ENCODE measurements around the gene ATAD3C. TPM values are rescaled to one million over a fixed set of nuclear protein-coding genes. Genes with fewer than 3 reads are reported as not detected.
A peak's percentile ranks its signal among the peaks of the same experiment; 100 is the strongest.
"Not testable (repeated sequence)": the region's sequence is repeated elsewhere in the genome, so short reads cannot be mapped to it uniquely, and the experiment has no call there.

ATAD3C gene
- total RNA-seq, 2 donors from 2014 or later: 0.14 to 0.83 TPM

DNA sequence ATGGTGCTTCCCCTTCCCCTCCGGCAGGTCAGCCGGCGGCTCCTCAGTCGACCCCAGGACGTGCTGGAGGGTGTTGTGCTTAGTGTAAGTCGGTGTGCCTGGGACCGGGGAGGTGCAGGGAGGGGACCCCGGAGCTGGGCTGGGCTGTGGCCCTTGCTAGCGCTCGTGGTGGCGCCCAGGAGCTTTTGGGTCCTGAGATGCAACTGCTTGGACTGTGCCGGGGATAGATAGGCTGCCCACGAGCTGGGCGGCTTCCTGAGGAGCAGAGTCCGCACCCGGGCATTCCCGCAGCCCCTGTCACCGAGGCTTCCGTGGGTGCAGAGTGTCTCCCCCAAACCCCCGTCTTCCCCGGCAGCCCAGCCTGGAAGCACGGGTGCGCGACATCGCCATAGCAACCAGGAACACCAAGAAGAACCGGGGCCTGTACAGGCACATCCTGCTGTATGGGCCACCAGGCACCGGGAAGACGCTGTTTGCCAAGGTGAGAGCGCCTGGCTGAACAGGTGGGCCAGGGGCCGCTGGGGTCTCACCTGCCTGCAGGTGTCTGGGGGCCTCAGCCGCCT is 36.3 kb downstream of the ATAD3C start:
- DNase-seq (ENCODE audit: low spot score); intact Hi-C loops (cut with DNase I): not testable (repeated sequence)

DNA sequence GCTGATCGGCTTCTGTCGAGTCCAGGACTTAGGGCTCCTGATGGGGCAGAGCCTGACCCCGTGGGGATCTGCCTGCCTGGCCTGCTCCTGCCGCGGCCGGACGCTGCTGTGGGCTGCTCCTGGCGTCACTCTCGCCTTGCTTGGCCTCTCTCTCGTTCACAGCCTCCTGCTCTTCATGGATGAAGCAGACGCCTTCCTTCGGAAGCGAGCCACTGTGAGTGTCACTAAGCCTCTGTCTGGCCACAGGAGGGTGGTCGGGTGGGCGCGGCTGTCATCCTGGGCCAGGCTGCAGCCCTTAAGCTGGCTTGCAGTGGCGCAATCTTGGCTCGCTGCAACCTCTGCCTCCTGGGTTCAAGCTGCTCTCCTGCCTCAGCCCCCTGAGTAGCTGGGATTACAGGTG is 38.2 kb downstream of the ATAD3C start:
- DNase-seq (ENCODE audit: low spot score): no peak
- intact Hi-C loops (cut with DNase I): no loop called here

- DNase-seq (ENCODE audit: low spot score): no peak
- intact Hi-C loops (cut with DNase I): no loop called here
Measured at GRCh38 chr1:1489231-1489630, 39.7 kb downstream of the ATAD3C start.

- intact Hi-C loops (cut with DNase I): loop anchor here in 1 of 2 donors (5.0 kb wide), 1 partner anchor 1912 kb away; no protein-coding TSS in a partner anchor
- no peak for DNase-seq (ENCODE audit: low spot score)
Measured at GRCh38 chr1:1489861-1490260, 40.4 kb downstream of the ATAD3C start.

GRCh38 chr1:1490633-1491230 is 41.2 kb downstream of the ATAD3C start:
- no peak for DNase-seq (ENCODE audit: low spot score)
- intact Hi-C loops (cut with DNase I): loop anchor here in 1 of 2 donors (5.0 kb wide), 1 partner anchor 1912 kb away; no protein-coding TSS in a partner anchor

GRCh38 chr1:1491601-1492000 is 42.1 kb downstream of the ATAD3C start:
- no peak for DNase-seq (ENCODE audit: low spot score)
- intact Hi-C loops (cut with DNase I): loop anchor here in 1 of 2 donors (5.0 kb wide), 1 partner anchor 1911 kb away; no protein-coding TSS in a partner anchor

DNA sequence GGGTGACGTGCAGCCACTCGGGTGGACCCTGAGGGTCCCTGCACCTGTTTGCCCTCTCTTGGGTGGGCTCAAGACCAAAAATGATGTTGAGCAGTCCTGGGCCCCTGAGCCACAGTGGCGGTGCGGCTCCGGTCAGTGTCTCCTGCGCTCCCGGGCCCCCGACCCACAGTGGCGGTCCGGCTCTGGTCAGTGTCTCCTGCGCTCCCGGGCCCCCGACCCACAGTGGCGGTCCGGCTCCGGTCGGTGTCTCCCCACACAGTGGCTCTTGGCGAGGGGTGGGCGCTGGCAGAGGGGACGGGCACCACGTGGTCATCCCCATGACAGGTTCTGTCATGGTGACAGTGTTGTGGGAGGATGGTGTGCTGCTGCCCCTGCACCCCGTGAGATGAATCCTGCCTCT is 44.8 kb downstream of the ATAD3C start:
- not testable (repeated sequence) for DNase-seq (ENCODE audit: low spot score)
- intact Hi-C loops (cut with DNase I): loop anchor here in 1 of 2 donors (5.0 kb wide), 1 partner anchor 1908 kb away; no protein-coding TSS in a partner anchor

- intact Hi-C loops (cut with DNase I); DNase-seq (ENCODE audit: low spot score): not testable (repeated sequence)
Measured at GRCh38 chr1:1495461-1495975, 46.0 kb downstream of the ATAD3C start.

GRCh38 chr1:1504777-1505365 is 55.4 kb downstream of the ATAD3C start:
- intact Hi-C loops (cut with DNase I): loop anchor here (5.0 to 10.0 kb wide), 2 partner anchors 63 to 130 kb away; partner anchors contain the start of gene AURKAIP1 (in 1 of the 2)
- peak; percentile 91 for DNase-seq (ENCODE audit: low spot score)

- intact Hi-C loops (cut with DNase I): loop anchor here in 1 of 2 donors (10.0 kb wide), 1 partner anchor 131 kb away; the partner anchor contains the start of gene AURKAIP1
- DNase-seq (ENCODE audit: low spot score): not testable (repeated sequence)
Measured at GRCh38 chr1:1505366-1505798, 55.9 kb downstream of the ATAD3C start.

- DNase-seq (ENCODE audit: low spot score): not testable (repeated sequence)
- intact Hi-C loops (cut with DNase I): loop anchor here in 1 of 2 donors (10.0 kb wide), 1 partner anchor 131 kb away; the partner anchor contains the start of gene AURKAIP1
Measured at GRCh38 chr1:1505801-1506200, 56.3 kb downstream of the ATAD3C start.

GRCh38 chr1:1507305-1507704 is 57.8 kb downstream of the ATAD3C start:
- DNase-seq (ENCODE audit: low spot score): no peak
- intact Hi-C loops (cut with DNase I): loop anchor here in 1 of 2 donors (10.0 kb wide), 1 partner anchor 133 kb away; the partner anchor contains the start of gene AURKAIP1

- intact Hi-C loops (cut with DNase I): loop anchor here in 1 of 2 donors (10.0 kb wide), 1 partner anchor 134 kb away; the partner anchor contains the start of gene AURKAIP1
Measured at GRCh38 chr1:1508775-1509464, 59.4 kb downstream of the ATAD3C start.

DNA sequence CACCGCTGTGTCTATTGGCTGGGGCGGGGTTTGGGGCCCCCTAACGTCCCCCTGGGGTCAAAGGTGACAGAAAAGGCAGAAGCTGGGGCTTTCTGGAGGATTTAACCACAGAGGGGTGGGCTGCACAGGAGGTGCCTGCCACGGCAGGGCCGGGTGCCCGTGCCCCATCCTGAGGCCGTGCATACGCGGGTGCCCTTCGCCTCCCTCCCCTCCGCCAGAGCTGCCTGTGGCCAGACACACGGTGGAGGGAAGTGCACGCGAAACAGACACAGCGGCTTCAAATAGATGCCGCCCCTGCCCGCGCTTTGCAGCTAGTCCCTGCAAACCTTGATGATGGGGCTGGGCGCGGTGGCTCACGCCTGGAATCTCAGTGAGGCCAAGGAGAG is 60.0 kb downstream of the ATAD3C start:
- DNase-seq (ENCODE audit: low spot score): not testable (repeated sequence)
- intact Hi-C loops (cut with DNase I): loop anchor here in 1 of 2 donors (10.0 kb wide), 1 partner anchor 135 kb away; the partner anchor contains the start of gene AURKAIP1

More at GRCh38 chr1:1508775-1509464, 59.4 kb downstream of the ATAD3C start:
- not testable (repeated sequence) for DNase-seq (ENCODE audit: low spot score)

DNA sequence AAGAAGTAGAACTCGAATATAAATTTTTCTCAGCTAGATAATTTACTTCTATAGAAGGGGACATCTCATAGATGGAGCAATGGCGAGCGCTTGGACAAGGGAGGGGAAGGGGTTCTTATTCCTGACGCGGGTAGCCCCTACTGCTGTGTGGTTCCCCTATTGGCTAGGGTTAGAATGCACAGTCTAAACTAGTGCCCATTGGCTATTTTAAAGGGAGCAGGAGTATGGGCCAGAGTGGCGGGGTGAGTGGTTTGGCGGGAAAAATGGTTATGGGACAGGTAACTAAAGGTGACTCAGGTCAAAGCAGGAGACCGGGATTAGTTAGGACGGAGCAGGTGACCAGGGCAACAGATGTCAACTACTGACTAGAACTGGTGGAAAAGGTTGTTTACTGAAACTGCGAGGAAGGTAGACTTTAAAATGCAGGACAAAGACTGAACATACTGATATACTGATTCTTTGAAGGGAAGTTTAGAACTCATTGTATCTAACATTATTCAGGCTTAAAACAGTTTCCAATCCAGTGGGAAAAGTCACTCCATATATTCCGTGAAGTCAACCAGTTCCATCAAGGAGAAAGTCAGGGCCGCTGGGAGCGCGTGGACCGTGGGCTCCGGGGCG is 61.5 kb downstream of the ATAD3C start:
- no peak for DNase-seq (ENCODE audit: low spot score)
- intact Hi-C loops (cut with DNase I): no loop called here

DNA sequence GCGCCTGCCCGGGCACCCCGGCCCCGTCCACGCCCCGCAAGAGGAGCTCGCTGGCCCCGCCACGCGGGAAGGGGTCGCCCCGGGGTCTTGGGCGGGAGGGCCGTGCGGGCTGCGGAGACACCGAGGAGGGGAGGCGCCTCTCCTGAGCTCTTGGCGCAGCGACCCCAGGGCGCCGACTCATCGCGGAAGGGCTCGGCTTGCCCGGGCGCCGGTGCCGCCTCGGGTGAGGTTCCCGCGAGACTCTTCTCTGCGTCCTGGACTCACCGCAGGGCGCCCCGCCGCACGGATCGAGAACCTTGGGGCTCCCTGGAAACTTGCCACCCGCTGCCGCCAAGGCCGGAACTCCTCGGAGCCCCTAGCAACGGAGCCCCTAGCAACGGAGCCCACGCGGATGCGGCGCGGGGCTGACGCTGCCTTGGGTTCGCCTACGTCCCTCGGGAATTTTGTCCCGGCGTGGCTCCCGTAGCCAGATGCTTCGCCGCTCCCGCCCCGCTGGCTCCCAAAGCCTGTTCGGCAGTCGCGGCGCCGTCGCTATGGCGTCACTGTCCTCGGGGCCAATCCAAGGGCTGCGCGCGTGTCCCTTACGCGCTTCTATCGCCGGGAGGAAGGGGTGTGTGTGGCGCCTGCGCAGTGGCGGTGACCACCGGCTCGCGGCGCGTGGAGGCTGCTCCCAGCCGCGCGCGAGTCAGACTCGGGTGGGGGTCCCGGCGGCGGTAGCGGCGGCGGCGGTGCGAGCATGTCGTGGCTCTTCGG is 62.2 kb downstream of the ATAD3C start, which contains the start of gene ATAD3A:
Gene ATAD3A (plus strand): TSS at position 630 of the 753 bp plus-strand sequence. CDS start 107 bp downstream, at position 737.
- DNase-seq (ENCODE audit: low spot score): peak; percentile 100
- intact Hi-C loops (cut with DNase I): no loop called here

DNA sequence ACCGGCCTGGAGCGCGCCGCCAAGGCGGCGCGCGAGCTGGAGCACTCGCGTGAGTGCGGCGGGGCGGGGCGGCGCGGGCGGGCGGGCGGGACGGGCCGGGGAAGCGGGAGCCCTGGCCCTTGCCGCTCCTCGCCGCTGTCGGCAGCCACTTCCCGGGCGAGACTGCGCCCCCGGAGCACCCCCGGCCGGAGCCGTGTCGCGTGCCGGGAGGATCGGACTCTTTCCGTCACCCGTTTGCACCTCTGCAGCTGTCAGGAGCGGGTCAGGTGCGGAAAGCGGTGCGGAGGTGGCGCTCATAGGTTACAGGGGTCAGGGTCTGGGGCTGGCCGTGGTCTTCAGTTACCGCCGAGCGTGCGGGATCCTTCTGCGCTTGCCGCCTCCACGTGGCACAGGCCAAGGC is 62.9 kb downstream of the ATAD3C start:
- DNase-seq (ENCODE audit: low spot score); intact Hi-C loops (cut with DNase I): not testable (repeated sequence)

DNA sequence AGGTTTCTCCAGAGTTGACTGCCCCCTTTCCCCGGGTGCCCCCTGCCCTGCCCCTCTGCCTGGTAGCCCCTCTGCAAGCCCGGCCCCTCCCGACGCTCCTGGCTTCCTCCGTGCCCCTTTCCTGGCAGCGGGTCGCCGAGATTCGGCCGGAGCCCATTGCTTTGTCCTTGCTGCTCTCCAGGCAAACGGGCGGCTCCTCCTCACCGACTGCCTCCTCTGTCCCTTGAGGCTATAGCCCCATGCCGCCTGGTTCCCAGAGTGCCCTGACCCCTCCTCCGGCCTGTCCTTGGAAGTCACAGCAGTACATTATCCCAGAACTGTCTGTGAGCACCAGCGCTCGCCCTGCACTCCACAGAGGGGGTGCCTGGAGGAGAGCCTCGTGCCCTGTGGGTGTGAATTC is 64.2 kb downstream of the ATAD3C start:
- DNase-seq (ENCODE audit: low spot score); intact Hi-C loops (cut with DNase I): not testable (repeated sequence)

Measured in posterior vena cava (tissue), 2 donors.